CD4-positive, alpha-beta T cell treated with Interleukin-17A for 4 hours (primary cell): ENCODE data around the gene MSMO1.
"Not testable (repeated sequence)": the region's sequence is repeated elsewhere in the genome, so short reads cannot be mapped to it uniquely, and the experiment has no call there.

Source experiments
- DNase-seq: peaks from one replicate; pipeline ENCODE4 v3.0.0-alpha.2; 2020; ENCODE audit warnings: mixed read lengths

The MSMO1 gene

GRCh38 chr4:165327211-165328100, at the start of gene MSMO1:
MSMO1 (plus strand) TSS chr4:165327669; CDS start chr4:165333371, 5,702 bp downstream.
- peak; percentile 97 for DNase-seq

GRCh38 chr4:165279531-165279930, 47.9 kb upstream of the MSMO1 start:
- not testable (repeated sequence) for DNase-seq

- not testable (repeated sequence) for DNase-seq
Measured at GRCh38 chr4:165284697-165285096, 42.8 kb upstream of the MSMO1 start.

GRCh38 chr4:165286619-165287340, 40.7 kb upstream of the MSMO1 start:
- DNase-seq: not testable (repeated sequence)

- DNase-seq: no peak
Measured at GRCh38 chr4:165288226-165288625, 39.2 kb upstream of the MSMO1 start.

GRCh38 chr4:165288639-165289422, 38.6 kb upstream of the MSMO1 start:
- no peak for DNase-seq

GRCh38 chr4:165289423-165289785, 38.1 kb upstream of the MSMO1 start:
- DNase-seq: no peak

GRCh38 chr4:165293061-165293460, 34.4 kb upstream of the MSMO1 start:
- no peak for DNase-seq

GRCh38 chr4:165293927-165294649, 33.4 kb upstream of the MSMO1 start:
- DNase-seq: no peak

GRCh38 chr4:165294907-165295306, 32.6 kb upstream of the MSMO1 start:
- peak; percentile 46 for DNase-seq

- DNase-seq: no peak
Measured at GRCh38 chr4:165297626-165298025, 29.8 kb upstream of the MSMO1 start.

GRCh38 chr4:165299399-165300060, 27.9 kb upstream of the MSMO1 start:
- DNase-seq: no peak

- peak; percentile 26 for DNase-seq
Measured at GRCh38 chr4:165301833-165302232, 25.6 kb upstream of the MSMO1 start.

- DNase-seq: no peak
Measured at GRCh38 chr4:165302658-165303057, 24.8 kb upstream of the MSMO1 start.

GRCh38 chr4:165308166-165308565, 19.3 kb upstream of the MSMO1 start:
- no peak for DNase-seq

- no peak for DNase-seq
Measured at GRCh38 chr4:165308606-165309005, 18.9 kb upstream of the MSMO1 start.

GRCh38 chr4:165309456-165309855, 18.0 kb upstream of the MSMO1 start:
- no peak for DNase-seq

GRCh38 chr4:165312506-165312905, 15.0 kb upstream of the MSMO1 start:
- DNase-seq: no peak

GRCh38 chr4:165319030-165319429, 8.4 kb upstream of the MSMO1 start:
- DNase-seq: no peak

- no peak for DNase-seq
Measured at GRCh38 chr4:165319509-165319908, 8.0 kb upstream of the MSMO1 start.

- DNase-seq: no peak
Measured at GRCh38 chr4:165324236-165324917, 3.1 kb upstream of the MSMO1 start.
